Stimulated activated CD4-positive, alpha-beta T cell treated with anti-CD3 and anti-CD28 coated beads, Interleukin-2, amount 100 ng/mL, for 48 hours (primary cell): ENCODE results near the gene PTPRZ1.

Source experiments
- DNase-seq, 2 donors: peaks; one replicate each; pipeline ENCODE4 v3.0.0-alpha.2; 2020

Gene PTPRZ1

DNA sequence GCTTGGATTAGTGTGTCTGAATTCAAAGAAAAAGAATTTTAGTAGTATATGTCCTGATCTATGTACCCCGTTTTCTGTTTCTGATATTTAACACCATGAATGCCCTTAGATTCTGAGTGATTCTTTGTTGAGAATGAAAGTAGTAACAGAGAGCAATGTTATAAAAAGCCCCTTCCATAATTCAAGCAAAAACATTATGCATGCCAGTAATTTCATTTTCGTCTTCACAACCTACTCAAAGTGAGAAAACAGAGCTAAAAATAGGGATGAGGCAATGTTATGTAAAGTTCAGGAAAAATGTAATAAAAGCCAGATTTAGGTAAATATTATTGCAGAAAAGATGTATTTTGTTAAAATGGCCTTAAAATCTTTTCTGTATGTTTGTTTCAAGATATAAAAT lies 28.1 kb downstream of the PTPRZ1 start:
- DNase-seq, result no peak

DNA sequence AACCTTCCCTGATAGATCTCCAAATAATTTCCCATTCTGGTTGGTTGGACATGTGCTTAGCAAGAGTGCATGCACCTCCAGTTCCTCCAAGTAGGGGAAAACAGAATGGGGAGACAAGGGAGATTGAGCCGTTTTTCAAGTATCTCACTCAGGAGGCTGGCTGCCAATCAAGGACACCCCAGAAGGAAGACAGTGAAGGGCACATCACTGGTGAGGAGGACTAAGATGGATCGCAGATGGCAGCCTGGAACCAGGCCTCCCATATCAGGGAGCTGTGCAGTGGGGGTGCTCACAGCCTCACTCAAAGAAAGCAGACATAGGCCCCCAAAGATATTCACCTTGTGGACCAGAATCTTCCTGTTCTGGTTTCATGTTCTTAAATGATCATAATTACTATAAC lies 31.2 kb downstream of the PTPRZ1 start:
- no peak for DNase-seq

DNA sequence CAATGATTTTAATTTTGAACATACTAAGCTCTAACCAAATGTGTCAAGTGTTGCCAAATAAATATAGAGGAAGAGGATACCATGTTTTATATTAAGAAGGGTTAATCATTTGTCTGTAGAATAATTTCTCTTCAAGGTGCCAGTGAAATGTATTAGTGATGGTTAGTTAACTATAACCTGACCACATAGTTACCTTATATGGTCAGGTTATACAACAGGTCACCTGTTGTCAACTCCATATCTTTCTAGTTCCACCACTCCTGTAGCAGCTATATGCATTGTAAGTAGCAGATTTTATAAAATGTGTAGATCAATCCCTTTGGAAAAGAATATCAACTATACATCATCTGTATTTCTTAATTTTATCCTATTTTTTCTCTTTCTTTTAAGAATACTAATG lies 35.1 kb downstream of the PTPRZ1 start:
- no peak for DNase-seq

DNA sequence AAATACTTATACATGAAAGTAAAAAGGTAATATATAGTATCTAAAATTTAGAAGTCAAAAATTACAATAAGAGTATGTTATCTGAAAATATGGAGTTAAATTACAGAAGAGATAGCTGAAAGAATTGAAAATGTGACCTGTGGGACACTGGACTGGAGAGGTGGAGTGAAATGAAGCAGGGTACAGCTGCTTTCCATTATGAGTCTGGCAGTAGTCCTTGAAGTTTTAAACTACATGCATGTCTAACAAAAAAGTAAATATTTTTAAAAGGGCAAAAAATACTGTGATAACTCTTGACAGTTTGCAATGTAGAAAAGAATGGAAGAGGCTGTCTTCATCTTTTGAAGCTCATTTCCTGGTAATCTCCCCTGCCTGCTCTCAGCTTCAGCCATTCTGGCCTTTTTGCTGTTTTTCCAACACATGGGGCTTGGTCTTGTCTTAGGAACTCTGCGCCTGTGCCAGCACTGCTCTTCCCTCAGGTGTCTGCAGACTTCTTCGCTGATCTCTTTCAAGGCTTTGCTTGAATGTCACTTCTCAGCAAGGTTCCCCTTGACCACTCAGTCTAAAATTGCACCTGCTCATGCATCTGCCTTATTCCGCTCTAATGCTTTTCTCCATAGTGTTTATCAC lies 36.9 kb downstream of the PTPRZ1 start:
- no peak for DNase-seq

DNA sequence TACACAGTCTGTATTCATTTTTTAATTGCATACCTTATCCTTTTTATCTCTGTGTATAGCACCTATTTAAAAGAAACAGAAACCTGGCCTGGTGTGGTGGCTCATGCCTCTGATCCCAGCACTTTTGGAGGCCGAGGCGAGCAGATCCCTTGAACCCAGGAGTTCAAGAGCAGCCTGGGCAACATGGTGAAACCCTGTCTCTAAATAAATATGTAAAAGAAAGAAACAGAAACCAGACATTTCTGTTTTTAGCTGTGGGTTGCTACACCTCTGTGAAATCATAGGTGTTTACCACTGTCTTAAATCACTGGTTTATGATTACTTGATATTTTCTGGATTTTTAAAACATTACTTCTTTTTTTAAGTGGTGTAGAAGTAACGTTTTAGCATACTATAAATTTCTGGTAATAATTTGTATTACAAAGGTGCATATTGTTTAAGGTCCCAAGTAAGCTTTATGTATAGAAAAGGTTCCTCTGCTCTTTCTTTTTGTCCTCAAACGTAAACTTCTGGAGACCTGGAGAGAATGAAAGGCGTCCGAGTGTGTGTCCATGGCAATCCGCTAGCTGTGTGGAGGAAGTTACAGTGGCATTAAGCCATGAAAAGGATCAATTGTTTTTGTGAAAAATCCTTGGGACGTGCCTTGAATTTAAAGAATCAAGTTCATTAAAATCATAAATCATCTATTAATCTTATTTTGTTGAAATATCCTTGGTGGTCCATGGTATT lies 41.1 kb downstream of the PTPRZ1 start:
- DNase-seq, result no peak

DNA sequence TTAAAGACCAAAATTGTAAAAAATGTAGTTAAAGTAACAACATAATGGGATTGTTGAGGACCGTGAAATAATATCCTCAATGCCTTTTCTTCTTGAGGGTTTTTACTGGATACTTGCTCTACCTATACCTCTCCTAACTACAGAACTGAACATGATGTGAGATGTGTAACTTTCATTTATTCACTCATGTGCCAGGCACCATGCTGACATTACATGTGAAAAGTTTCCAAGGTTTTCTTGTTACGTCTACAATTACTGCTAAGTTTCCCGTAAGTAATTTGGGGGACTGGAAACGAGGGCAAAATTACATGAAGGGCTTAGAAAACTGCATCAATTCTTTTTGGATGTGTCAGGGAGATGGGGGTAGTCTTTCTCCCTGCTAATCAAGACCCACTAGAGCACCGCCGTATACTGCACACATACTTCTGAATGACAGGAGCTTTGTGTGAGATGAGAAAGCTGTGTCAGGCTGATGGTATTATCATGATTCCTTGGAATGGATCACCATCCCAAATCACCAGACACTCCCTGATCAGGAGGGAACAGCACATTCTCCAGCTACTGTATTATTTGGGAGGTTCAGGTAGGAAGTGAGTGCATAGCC lies 41.8 kb downstream of the PTPRZ1 start:
- no peak for DNase-seq

DNA sequence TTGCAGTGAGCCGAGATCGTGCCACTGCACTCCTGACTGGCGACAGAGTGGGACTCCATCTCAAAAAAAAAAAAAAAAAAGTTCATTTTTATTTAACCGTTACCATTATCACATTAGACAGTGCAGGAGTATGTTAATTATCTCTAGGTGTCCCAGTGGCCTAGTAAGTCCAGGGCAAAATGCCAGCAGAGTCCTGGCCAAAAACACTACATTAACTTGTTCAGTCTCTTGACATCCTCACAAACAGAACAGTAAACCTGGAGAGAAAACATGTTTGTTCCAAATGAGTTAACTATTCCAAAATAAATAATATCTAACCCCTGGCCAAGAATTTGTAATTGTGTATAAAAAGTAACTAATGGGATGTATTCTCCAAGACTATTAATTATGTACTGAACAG lies 43.2 kb downstream of the PTPRZ1 start:
- no peak for DNase-seq

DNA sequence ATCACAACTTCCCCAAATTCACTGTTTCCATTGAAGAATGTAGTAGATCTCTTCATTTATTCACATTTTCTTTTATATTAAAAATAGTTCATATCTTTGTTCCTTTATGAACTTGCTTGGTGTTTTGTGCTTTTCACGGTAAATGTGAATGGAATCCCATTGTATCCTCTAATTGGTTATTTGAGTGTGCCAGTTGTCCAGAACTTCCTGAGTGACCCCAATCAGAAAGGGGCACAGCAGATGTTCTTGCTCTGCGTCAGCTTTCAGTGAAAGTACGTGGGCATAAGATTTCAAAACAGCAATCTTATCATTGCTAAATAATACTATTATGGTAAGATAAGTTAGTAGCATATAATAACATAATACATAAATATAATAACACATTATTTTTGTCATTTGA lies 47.0 kb downstream of the PTPRZ1 start:
- no peak for DNase-seq

DNA sequence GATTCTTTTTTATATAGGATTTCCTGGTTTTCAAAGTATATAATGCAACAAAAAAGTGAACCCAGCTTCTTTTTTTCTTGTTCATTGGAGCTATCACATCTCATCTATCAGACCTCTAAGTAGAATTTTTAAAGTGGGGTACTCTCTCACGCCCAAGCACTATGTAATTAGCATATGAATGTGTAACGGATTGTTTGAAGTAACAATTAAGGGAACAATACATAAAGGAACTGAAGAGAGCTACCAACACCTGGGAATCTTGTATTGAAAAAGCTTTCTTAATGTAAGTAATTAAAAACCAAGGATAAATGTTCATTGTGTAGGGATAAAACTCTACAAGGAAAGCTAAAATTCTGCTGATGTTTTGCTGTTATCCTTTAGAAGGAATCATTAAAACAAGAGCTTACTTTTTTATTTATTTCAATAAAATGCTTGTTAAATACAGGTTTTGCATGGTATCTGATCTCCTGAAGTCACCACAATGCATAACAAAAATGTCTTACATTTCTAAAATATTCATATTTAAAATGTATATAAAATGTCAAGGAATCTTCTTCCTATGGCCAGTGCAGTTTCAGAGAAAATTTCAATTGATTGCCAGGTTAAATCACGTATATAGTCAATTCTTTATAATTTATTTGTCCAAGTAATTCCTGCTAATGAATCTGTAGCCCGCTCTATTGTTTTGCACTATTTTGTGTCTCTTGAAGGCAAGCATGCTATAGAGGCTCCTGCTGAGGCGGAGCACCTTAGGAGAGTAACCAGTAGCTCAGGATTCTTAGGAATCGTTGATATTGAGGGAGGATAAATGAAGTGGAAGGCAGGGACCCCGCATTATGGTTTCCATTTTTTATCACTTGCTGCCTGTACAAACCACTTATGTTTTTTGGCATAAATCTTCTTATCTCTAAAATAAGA lies 51.6 kb downstream of the PTPRZ1 start:
- DNase-seq, result no peak

DNA sequence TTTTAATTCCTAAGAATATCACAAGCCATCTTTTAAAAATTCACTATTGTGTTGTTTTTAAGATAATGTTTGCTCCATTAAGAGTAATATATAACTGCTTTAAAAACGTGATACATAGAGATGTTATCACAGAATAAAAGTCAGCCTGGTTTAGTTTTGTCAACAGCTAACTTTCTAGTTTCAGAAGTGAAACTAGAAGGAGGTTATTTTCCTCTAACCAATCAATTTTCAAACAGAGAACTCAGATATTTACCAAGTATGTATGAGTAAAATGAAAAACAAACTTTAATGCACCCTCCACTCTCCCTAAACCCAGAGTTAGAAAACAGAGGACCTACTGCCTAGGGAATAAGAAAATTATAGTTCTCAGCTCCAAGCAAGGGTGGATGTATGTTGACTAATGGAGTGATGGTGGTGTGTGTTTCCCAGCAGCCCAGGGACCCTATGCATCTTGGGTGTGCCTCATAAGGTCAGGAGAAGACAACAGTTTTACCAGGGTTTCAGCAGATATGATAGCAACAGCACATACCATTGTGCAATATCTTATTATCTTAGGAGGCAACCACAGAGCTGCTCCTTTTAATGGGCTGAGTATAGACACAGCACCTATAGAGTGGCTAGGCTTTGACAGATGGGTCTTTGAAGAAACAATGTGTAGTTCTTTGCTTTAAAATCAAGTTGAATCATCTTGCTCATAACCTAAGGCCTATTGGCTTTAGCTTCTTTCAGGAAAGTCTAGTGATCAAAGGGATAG lies 58.4 kb downstream of the PTPRZ1 start:
- no peak for DNase-seq

DNA sequence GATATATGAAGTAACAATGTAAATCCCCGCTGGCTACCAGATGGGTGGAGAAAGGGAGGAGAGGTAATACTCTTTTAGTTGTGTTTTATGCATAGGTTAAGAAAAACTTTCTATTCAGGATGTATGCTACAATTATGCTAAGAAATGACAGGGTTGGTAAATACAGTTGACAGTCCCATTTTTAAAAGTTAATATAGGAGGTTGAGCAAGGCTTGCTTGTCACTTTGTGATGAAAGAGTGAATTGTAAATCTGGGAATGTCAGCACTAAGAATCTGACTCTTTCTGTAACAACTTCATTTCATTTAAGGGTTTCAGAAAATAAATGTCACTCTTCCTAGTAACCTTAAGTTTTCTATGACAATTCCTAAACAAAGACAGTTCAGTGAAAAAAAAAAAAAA lies 59.8 kb downstream of the PTPRZ1 start:
- no peak for DNase-seq

DNA sequence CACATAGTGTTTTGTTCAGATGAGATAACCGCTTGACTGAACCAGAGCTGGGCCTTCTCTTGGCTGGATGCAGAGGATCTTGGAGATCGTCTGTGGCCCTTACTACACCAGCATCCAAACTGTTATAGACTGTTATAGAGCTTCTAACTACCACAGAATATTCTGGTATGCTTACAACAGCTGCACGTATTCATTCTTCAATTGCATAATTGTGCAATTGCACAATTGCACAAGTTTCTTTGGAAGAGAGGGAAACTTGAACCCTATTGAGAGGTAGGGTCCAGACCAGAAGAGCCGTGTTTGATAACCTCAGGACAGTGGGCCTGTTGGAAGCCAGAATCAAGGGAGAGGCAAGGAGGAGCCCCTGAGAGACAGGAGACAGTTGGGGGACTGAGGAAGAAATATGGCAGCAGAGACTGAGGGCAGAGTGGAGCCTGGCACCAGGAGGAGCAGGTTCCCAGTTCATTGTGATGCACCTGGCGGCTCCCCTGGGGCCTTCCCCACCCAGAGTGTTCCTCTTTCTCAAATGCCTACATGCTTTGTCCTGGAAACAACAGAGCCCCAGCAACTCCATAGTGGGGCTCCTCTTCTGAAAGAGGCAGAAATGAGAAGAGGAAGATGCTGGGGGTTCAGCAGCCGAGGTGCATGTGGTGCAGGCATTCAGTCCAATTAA lies 64.1 kb downstream of the PTPRZ1 start:
- DNase-seq, result no peak

DNA sequence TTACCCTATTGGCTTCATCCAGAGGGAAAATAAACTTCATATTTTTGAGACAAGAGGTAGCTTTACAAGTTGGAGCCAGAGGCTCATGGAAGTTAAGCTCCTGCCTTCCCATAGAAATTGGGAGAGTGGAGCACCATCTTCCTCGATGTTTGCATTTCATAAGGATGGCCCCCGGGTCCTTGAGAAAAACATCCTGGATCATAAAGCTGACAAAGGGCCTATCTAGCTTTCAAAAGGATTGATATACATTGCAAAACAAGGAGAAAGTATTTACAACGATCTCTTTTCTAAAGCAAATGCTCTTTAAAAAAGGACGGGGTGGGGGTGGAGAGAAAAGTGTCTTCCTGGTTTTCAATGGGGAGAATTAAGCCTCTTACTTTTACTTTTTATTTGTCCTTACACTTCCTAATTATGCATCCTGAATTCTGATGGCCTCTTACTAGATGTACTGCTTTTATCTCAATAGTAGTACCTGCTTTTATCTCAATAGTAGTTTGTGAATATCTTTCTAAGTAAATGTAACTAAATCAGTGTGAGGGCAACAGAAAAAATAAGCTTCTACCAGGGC lies 65.6 kb downstream of the PTPRZ1 start:
- DNase-seq, result no peak

DNA sequence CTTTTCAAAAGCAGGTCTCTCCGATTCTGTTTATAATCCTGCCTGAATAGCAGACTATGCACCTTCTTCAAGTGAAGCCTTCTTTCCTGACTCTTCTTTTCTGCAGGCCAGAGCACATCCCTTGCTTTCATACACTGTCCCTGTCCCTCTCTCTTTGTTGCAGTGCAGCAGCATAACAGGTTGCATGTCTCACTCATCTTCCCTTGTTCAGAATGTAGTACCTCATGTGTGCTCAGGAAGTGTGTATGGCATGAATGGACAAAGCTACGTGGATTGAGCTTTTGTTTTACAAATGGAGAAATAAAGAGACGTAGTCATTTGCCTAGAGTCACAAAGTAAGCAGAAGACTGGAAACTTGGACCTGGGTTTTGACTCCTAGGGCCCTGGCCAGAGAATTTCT lies 68.0 kb downstream of the PTPRZ1 start:
- DNase-seq, result no peak

DNA sequence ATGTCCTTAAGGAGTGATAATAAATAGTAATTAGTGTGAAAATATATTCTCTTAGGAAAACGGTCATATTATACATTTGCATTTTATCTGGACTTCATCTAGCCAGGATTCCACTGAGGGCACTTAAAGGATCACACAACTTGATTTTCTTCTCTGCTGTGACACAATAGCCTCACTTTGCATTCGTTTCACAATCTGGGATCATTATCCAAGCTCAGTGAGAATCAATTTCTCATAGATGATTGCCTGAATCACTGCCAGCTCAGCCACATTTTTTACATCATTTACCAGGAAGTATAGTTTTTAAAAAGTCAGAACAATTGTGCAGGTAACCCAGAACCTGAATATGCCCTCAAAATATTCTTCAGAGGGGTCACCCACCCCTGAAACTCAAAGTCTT lies 68.9 kb downstream of the PTPRZ1 start:
- no peak for DNase-seq

DNA sequence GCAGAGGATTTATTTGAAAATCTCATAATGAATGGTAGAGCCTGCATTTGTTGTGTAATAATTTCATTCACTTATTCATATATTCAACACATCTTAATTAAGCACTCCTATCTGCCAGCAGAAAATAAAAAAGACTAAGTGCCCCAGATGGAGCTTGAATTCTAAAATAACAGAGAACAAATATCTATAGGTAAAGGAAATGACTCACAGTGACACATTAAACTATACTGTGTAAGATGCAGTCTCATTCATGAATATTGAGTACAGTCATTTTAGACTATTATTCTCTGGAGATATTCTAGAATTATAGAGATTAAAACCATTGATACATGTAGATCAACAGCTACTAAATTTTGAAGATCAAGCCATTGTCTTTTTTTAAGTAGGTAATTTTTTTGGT lies 72.1 kb downstream of the PTPRZ1 start:
- DNase-seq, result no peak

DNA sequence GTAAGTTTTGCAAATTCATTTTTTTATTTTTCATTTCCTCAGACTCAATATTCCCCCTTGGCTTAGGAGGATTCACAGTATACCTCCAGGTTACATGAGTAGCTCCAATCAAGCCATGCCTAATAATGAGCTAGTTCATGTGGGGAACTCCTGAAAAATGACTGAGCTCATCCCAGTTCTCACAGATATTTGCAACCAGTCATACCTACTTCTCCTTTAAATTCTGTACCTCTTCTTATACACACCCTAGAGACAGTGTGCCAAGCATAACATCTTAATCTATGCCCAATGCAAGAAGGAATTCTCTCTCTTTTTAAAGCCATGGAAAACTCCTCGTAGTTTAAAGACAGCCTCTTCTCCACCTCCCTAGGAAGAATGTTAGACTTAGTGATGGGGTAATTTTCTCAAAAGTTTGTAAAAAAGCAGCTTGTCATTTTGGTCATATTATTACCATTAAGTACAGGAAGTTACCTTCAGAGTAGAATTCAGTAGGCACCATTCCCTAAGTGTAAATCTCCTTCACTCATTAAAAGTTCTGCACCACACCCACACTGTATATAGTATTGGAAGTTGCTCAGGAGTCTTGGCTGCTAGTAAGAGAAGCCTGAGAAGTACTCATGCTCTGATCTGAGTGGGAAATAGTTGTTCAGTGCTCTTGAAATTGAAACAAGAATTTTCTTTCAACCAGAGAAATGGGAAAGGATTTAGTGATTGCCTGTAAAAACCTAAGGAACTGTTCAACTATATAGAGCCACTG lies 72.7 kb downstream of the PTPRZ1 start:
- DNase-seq, result no peak

DNA sequence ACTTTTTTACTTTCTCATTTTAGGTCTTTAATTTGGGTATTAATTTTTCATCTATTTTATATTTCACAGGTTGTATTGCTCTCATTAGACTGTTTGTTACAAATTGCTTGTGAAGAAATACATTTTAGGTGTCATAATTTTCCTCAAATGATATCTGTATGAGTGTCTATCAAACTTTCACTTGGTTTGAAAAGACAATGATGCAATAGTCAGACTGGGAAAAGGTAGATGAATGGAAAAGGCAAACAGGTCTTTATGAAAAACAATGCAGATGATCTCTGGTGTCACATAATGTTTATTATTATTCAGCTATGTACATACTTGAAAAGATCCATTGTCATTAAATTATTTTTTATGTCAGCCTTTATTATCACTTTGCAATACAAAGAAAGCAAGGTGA lies 80.2 kb downstream of the PTPRZ1 start:
- DNase-seq, result no peak

DNA sequence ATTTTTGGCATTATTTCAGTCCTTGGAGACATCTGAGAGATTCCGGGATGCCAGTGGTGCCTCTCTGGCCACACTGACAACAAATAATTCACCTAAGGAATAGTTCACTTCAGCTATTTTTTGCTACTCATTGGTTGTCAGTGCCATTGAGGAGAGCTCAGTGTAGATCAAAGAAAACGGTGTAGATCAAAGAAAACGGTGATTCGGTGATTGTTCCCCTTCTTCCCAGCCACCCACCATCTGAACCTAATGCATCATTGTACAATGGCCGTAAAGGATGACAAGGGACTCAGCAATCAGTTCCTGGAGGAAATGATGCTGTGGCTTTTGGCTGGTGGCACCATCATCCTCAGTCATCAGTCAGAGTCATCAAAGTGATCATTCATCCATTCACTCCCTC lies 80.6 kb downstream of the PTPRZ1 start:
- DNase-seq, result no peak

DNA sequence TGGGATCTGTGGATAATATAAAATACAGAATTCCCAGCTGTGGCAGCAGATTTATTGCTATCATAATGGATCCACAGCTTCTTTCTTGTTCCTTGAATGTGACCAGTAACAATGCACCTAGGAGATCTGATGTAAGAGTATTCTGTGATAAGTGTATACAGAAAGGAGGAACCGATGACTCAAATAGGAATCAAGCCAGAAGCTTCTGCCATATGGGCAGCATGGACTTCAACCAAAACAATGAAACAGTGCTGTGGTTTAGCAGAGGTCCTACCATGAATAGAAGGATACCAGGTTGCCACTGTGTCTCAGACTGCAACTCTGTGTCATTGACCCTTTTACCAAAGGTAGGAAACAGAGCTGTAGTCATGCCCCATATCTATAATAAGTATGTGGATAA lies 81.8 kb downstream of the PTPRZ1 start:
- no peak for DNase-seq

DNA sequence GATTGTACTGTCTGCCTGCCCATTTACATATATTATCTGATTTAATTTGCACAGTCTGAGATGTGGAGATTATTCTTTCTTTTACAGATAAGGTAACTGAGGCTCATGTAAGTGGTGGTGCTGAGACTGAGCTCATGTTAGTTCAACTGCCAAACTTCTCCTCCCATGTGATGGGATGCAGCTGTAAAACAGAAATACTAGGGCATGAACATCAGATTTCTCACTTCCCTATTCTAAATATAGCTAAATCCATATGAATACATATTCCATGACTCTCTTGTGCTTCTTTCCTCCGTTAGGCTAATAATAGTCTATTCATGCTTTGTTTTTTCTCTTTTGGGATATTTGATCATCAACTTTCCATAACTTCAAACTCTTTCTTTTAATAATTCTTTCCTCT lies 84.7 kb downstream of the PTPRZ1 start:
- no peak for DNase-seq
